H9 (cell line): ENCODE data around the gene FBXO10. TPM values are rescaled to one million over a fixed set of nuclear protein-coding genes. Genes with fewer than 3 reads are reported as not detected.
A peak's percentile ranks its signal among the peaks of the same experiment; 100 is the strongest.

Experiments
- DNase-seq: peaks from one replicate; pipeline ENCODE4 v3.0.0-alpha.2; 2017
- H2AFZ ChIP-seq: one replicate; pipeline ENCODE4 v1.6.1; 2013; ENCODE audit warnings: mild to moderate bottlenecking, low read length, control low read depth, moderate library complexity
- H2AK5ac ChIP-seq: 2 replicates; pipeline ENCODE4 v1.6.1; 2013; ENCODE audit warnings: low read length, control low read depth, mixed read lengths; ENCODE audit not compliant: insufficient read length
- H2BK120ac ChIP-seq: one replicate; pipeline ENCODE4 v1.6.1; 2013; ENCODE audit warnings: low read depth, mild to moderate bottlenecking, low read length, control low read depth, inconsistent platforms; ENCODE audit not compliant: poor library complexity, severe bottlenecking
- H2BK12ac ChIP-seq: 2 replicates; pipeline ENCODE4 v1.6.1; 2013; ENCODE audit warnings: low read length, control low read depth, mixed read lengths, low read depth; ENCODE audit not compliant: insufficient read length
- H2BK15ac ChIP-seq: 2 replicates; pipeline ENCODE4 v1.6.1; 2013; ENCODE audit warnings: low read depth, low read length, control low read depth
- H2BK20ac ChIP-seq: one replicate; pipeline ENCODE4 v1.6.1; 2013; ENCODE audit warnings: low read depth, mild to moderate bottlenecking, low read length, control low read depth, inconsistent platforms; ENCODE audit not compliant: poor library complexity, severe bottlenecking
- H2BK5ac ChIP-seq: 2 replicates; pipeline ENCODE4 v1.6.1; 2013; ENCODE audit warnings: low read length, control low read depth, mixed read lengths; ENCODE audit not compliant: insufficient read length
- H3K14ac ChIP-seq: 2 replicates; pipeline ENCODE4 v1.6.1; 2013; ENCODE audit warnings: low read length, control low read depth; ENCODE audit not compliant: insufficient read depth
- H3K18ac ChIP-seq: 2 replicates; pipeline ENCODE4 v1.6.1; 2013; ENCODE audit warnings: low read depth, mild to moderate bottlenecking, mixed read lengths, low read length, control low read depth; ENCODE audit not compliant: insufficient read length
- H3K23ac ChIP-seq: 2 replicates; pipeline ENCODE4 v1.6.1; 2013; ENCODE audit warnings: low read length, control low read depth, mixed read lengths, low read depth; ENCODE audit not compliant: insufficient read length
- H3K23me2 ChIP-seq: 2 replicates; pipeline ENCODE4 v1.6.1; 2013; ENCODE audit warnings: low read depth, mild to moderate bottlenecking, mixed read lengths, low read length, control low read depth; ENCODE audit not compliant: insufficient read length, poor library complexity, severe bottlenecking
- H3K27ac ChIP-seq: 2 replicates; pipeline ENCODE4 v1.5.1; 2013; ENCODE audit warnings: low read length, control low read depth, mixed read lengths, low read depth; ENCODE audit not compliant: insufficient read length
- H3K27me3 ChIP-seq: 2 replicates; pipeline ENCODE4 v1.6.1; 2013; ENCODE audit warnings: low read length, control low read depth, inconsistent platforms; ENCODE audit not compliant: insufficient read depth
- H3K4ac ChIP-seq: 2 replicates; pipeline ENCODE4 v1.6.1; 2013; ENCODE audit warnings: low read depth, mild to moderate bottlenecking, control low read depth, inconsistent platforms, low read length, moderate library complexity
- H3K4me1 ChIP-seq: 2 replicates; pipeline ENCODE4 v1.6.1; 2013; ENCODE audit warnings: low read length, control low read depth, inconsistent platforms; ENCODE audit not compliant: insufficient read depth
- H3K4me2 ChIP-seq: 2 replicates; pipeline ENCODE4 v1.6.1; 2013; ENCODE audit warnings: low read length, control low read depth, mixed read lengths; ENCODE audit not compliant: insufficient read length, insufficient read depth
- H3K56ac ChIP-seq: 2 replicates; pipeline ENCODE4 v1.6.1; 2013; ENCODE audit warnings: low read depth, mild to moderate bottlenecking, mixed read lengths, low read length, control low read depth; ENCODE audit not compliant: insufficient read length
- H3K79me1 ChIP-seq: 2 replicates; pipeline ENCODE4 v1.6.1; 2013; ENCODE audit warnings: low read depth, mild to moderate bottlenecking, moderate library complexity, low read length, control low read depth, inconsistent platforms; ENCODE audit not compliant: insufficient read depth, poor library complexity, severe bottlenecking
- H3K79me2 ChIP-seq: 2 replicates; pipeline ENCODE4 v1.6.1; 2013; ENCODE audit warnings: low read length, control low read depth, inconsistent platforms; ENCODE audit not compliant: insufficient read depth
- H3K9ac ChIP-seq: 2 replicates; pipeline ENCODE4 v1.6.1; 2013; ENCODE audit warnings: low read length, control low read depth, mixed read lengths; ENCODE audit not compliant: insufficient read length; ENCODE audit errors: extremely low read depth
- H3K9me3 ChIP-seq: one replicate; pipeline ENCODE4 v1.6.1; 2013; ENCODE audit warnings: low read depth, low read length, inconsistent platforms; ENCODE audit not compliant: control insufficient read depth
- H3T11ph ChIP-seq: one replicate; pipeline ENCODE4 v1.6.1; 2013; ENCODE audit warnings: mild to moderate bottlenecking, low read length, control low read depth, inconsistent platforms
- H4K20me1 ChIP-seq: one replicate; pipeline ENCODE4 v1.6.1; 2013; ENCODE audit not compliant: control insufficient read depth, insufficient read length, insufficient read depth
- H4K5ac ChIP-seq: 2 replicates; pipeline ENCODE4 v1.6.1; 2013; ENCODE audit warnings: low read depth, mild to moderate bottlenecking, mixed read lengths, low read length, control low read depth; ENCODE audit not compliant: insufficient read length
- H4K8ac ChIP-seq: replicated peaks from 2 replicates; pipeline ENCODE4 v1.6.1; 2013; ENCODE audit warnings: low read length, control low read depth, mixed read lengths, low read depth; ENCODE audit not compliant: insufficient read length
- H4K91ac ChIP-seq: 2 replicates; pipeline ENCODE4 v1.6.1; 2013; ENCODE audit warnings: low read depth, mild to moderate bottlenecking, moderate library complexity, mixed read lengths, low read length, control low read depth; ENCODE audit not compliant: insufficient read length
- H3K27ac Mint-ChIP-seq, 3 experiments: 2 replicates in 2 of 3; 3 replicates in 1 of 3; pipeline ENCODE4 v1.8.0; 2020 to 2021; ENCODE audit warnings: mixed read lengths in 3 of 3, mild to moderate bottlenecking in 1 of 3, moderate library complexity in 1 of 3
- H3K27me3 Mint-ChIP-seq: 2 replicates; pipeline ENCODE4 v1.8.0; 2021; ENCODE audit warnings: low read depth, mild to moderate bottlenecking, moderate library complexity, mixed read lengths
- H3K36me3 Mint-ChIP-seq, 3 experiments: 2 replicates in 2 of 3; 3 replicates in 1 of 3; pipeline ENCODE4 v1.8.0; 2020 to 2021; ENCODE audit warnings: low read depth in 3 of 3, mixed read lengths in 3 of 3; ENCODE audit not compliant: insufficient read depth in 1 of 3
- H3K4me1 Mint-ChIP-seq, 2 experiments: 2 replicates each; pipeline ENCODE4 v1.8.0; 2020; ENCODE audit warnings: mixed read lengths in 2 of 2
- H3K4me3 Mint-ChIP-seq, 2 experiments: 2 replicates in 1 of 2; 3 replicates in 1 of 2; pipeline ENCODE4 v1.8.0; 2020 to 2021; ENCODE audit warnings: mild to moderate bottlenecking in 2 of 2, mixed read lengths in 2 of 2, moderate library complexity in 1 of 2
- H3K9me3 Mint-ChIP-seq, 2 experiments: 2 replicates in 1 of 2; 3 replicates in 1 of 2; pipeline ENCODE4 v1.8.0; 2020; ENCODE audit warnings: mild to moderate bottlenecking in 2 of 2, mixed read lengths in 2 of 2, moderate library complexity in 1 of 2
- WGBS: extraction: QIAGEN DNeasy Blood & Tissue Kit; methylation state at CpG from one replicate; pipeline ENCODE4 v1.1.7; 2013; ENCODE audit warnings: missing lambda C conversion rate, low lambda C conversion rate, mixed read lengths; ENCODE audit not compliant: insufficient read length; ENCODE audit errors: extremely low coverage; 5-methylcytosine and 5-hydroxymethylcytosine counted together
- total RNA-seq: library from RNA; stranded (reverse); gene quantifications from 2 replicates; pipeline ENCODE4 v1.2.1, GENCODE V29; 2021
- TF ChIP-seq, protein P1 (sequence below): fragments of 200-600 bp; sonication (generic); conservative IDR thresholded peaks from 3 replicates; pipeline ENCODE4 v1.8.0; 2021; ENCODE audit warnings: antibody characterized with exemption, mild to moderate bottlenecking

FBXO10 gene
- total RNA-seq, 1 experiment from 2014 or later: 16.8 TPM

DNA sequence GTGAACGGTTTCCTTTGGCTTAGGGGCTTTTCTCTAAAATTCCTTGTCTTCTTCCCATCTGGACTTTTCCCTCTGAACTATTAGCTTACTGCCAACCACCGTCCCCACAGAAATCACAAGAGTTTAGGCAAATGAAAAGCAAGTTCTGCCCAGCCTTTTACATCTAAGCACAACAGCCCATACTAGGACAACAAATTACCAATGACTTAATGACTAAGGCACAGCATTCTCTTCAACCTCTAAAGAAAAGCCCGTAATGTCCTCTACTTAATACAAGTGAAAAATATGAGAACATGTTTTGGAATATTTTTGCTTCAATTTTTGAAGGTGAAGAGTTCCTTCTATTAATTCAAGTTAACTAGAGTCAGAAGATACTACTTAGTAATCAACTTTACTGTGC lies 112.2 kb downstream of the FBXO10 start:
- no peak overlapping the region for H4K91ac ChIP-seq
- Mint-ChIP-seq H3K9me3 (no peaks in the 10 kb centered on the region; a peak in 1 of 5 replicates), H3K36me3 (peaks cover 15 to 24% (median 15%) of the 10 kb centered on the region in 3 experiments; a peak in 6 of 7 replicates), H3K4me3 (peak overlapping the region; percentile 95 to 99), H3K4me1 (peaks cover 24 to 28% of the 10 kb centered on the region in 2 experiments), H3K27ac (peak overlapping the region; percentile 17 to 99 (median 46); a peak in 3 of 7 replicates), H3K27me3 (no peaks in the 10 kb centered on the region)
- peak overlapping the region; percentile 70 for H3K9ac ChIP-seq
- no peak overlapping the region for H3K14ac ChIP-seq
- H2BK12ac ChIP-seq: no peak overlapping the region
- H3K27me3 ChIP-seq: no peaks in the 10 kb centered on the region
- H4K20me1 ChIP-seq: no peaks in the 10 kb centered on the region
- WGBS: no CpG with 5 or more reads among the region's 3 CpGs
- H3K79me1 ChIP-seq: peaks cover 5% of the 10 kb centered on the region
- no peak for DNase-seq
- H3K79me2 ChIP-seq: peaks cover 26% of the 10 kb centered on the region; the same call in 1 of the 2 replicates
- H3K23ac ChIP-seq: no peak overlapping the region
- H2AFZ ChIP-seq: no peak overlapping the region
- no peak overlapping the region for H2BK120ac ChIP-seq
- no peak overlapping the region for H3K56ac ChIP-seq
- TF ChIP-seq, protein P1, sequence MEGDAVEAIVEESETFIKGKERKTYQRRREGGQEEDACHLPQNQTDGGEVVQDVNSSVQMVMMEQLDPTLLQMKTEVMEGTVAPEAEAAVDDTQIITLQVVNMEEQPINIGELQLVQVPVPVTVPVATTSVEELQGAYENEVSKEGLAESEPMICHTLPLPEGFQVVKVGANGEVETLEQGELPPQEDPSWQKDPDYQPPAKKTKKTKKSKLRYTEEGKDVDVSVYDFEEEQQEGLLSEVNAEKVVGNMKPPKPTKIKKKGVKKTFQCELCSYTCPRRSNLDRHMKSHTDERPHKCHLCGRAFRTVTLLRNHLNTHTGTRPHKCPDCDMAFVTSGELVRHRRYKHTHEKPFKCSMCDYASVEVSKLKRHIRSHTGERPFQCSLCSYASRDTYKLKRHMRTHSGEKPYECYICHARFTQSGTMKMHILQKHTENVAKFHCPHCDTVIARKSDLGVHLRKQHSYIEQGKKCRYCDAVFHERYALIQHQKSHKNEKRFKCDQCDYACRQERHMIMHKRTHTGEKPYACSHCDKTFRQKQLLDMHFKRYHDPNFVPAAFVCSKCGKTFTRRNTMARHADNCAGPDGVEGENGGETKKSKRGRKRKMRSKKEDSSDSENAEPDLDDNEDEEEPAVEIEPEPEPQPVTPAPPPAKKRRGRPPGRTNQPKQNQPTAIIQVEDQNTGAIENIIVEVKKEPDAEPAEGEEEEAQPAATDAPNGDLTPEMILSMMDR: no peak
- peaks cover 2% of the 10 kb centered on the region; the same call in 1 of the 2 replicates for H3K4me1 ChIP-seq
- no peak overlapping the region for H4K8ac ChIP-seq
- H3K4ac ChIP-seq: no peak overlapping the region
- no peak overlapping the region for H4K5ac ChIP-seq
- H2BK20ac ChIP-seq: no peak overlapping the region
- H3K27ac ChIP-seq: no peak overlapping the region
- H2AK5ac ChIP-seq: no peak overlapping the region
- H3K18ac ChIP-seq: no peak overlapping the region
- H2BK5ac ChIP-seq: no peak overlapping the region
- H3K9me3 ChIP-seq: no peaks in the 10 kb centered on the region
- no peak overlapping the region for H2BK15ac ChIP-seq
- H3K4me2 ChIP-seq: peak overlapping the region; percentile 85
- H3K23me2 ChIP-seq: peaks cover 17% of the 10 kb centered on the region
- no peak overlapping the region for H3T11ph ChIP-seq

Other genes with a start within 250 kb of the FBXO10 start
- gene GRHPR, start 153.7 kb downstream of the FBXO10 start, total RNA-seq: 97.2 and 97.9 TPM in 2 replicates
- gene ZBTB5, start 110.9 kb downstream of the FBXO10 start, total RNA-seq: 9.1 and 9.9 TPM in 2 replicates
- 45.6 and 45.8 TPM in 2 replicates for gene POLR1E, start 90.4 kb downstream of the FBXO10 start, total RNA-seq
- 123 and 124 TPM in 2 replicates for gene TOMM5, start 16.2 kb upstream of the FBXO10 start, total RNA-seq
- gene FRMPD1, start 74.6 kb upstream of the FBXO10 start, total RNA-seq: 0.04 and 0.13 TPM in 2 replicates
- gene TRMT10B, start 177.4 kb upstream of the FBXO10 start, total RNA-seq: 5.0 and 5.7 TPM in 2 replicates
- gene EXOSC3, start 208.7 kb upstream of the FBXO10 start, total RNA-seq: 81.0 and 93.8 TPM in 2 replicates
- 13.4 and 14.2 TPM in 2 replicates for gene DCAF10, start 224.4 kb upstream of the FBXO10 start, total RNA-seq